Ammon's horn (tissue), 1 donor: ENCODE results near the gene KLK10.
A peak's percentile ranks its signal among the peaks of the same experiment; 100 is the strongest.

Experiments
- DNase-seq: peaks from one replicate; pipeline ENCODE4 v3.0.0-alpha.2; 2016; ENCODE audit warnings: low spot score

The KLK10 gene

GRCh38 chr19:51026554-51026831 lies 7.0 kb upstream of the KLK10 start, which contains the start of gene KLK11:
TSS of gene KLK11 (minus strand) at chr19:51026616. CDS start at chr19:51025631, 985 bp downstream.
- DNase-seq, result no peak

DNA sequence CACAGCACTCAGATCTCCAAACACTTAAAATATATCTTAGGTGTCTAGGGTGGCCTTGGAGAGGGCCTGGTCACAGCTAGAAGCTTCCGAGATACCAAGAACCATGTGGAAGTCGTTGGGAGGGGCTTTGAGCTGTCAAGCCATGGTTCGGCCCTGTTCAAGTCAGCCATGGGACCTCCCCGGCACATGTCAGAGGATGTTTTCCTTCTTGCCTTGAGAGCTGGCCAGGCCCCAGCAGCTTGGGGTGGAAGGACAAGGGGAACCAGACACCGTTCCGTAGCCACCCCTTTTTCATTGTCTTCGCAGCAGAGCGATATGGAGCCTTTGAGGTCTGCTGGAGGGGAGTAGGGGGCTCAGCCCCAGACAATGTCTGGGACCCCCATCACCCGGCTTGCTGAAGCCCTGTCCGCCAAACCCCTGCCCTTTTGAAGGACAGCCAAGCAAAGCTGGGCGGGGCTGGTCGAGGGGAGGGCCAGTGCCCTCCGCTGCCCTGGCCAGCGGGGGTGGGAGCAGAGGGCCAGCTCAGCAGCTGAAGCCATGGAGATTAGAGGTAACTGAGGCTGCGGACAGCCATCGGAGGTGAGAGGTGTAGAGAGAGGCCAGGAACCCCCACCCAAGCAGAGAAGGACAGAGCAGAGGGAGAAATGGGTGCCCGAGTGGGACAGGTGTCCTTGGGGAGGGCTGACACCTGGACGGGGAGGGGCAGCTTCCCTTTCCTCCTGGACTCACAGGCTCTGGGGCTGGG lies 6.5 kb upstream of the KLK10 start:
- DNase-seq, result no peak

DNA sequence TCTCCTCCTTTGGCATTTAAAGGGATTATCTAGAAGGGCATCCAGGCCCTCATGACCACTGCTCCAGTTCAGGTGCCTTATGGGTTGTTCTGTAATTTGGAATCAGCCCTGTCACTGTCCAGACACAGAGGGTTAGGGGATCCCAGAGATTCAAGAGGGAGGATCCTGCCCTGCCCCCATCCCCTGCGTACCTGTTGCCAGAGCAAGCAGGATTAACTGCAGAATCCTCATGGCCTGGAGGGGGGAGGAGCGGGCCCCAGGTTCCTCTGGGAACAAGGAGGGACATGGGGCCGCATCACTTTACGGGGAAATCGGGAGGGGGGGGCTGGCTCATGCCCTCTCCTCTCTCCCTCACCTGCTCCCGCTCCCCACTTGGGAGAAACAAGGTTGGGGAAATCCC lies 5.9 kb upstream of the KLK10 start:
- no peak for DNase-seq

DNA sequence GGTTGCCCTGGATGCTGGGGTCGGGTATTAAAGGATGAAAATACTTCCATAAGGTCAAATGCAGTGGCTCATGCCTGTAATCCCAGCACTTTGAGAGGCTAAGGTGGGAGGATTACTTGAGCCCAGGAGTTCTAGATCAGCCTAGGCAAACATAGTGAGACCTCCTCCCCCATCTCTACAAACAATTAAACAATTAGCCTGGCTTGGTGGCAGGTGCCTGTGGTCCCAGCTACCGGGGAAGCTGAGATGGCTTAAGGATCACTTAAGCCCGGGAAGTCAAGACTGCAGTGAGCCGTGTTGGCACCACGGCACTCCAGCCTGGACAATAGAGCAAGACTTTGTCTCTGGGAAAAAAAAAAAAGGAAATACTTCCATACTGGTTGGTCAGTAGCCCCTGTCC lies 5.4 kb upstream of the KLK10 start:
- DNase-seq, result no peak

DNA sequence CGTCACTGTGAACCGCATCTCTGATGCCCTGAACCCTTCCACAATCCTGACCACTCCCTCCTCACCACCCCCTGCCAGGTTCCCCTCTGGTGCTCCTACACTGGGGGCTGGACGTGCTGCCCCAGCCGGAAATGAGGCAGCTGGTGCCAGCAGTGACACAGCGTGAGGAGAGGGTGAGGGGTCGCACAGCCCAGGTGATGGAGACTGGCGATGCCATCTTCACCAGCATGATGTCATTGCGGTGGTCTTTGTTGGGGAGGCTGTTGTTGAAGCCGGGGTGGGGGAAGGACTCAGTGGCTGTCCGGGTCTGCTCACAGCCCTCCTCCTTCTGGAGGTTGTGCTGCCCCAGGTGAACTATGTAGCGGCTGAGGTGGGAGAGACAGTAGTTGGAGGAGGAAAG lies 4.4 kb upstream of the KLK10 start:
- no peak for DNase-seq

DNA sequence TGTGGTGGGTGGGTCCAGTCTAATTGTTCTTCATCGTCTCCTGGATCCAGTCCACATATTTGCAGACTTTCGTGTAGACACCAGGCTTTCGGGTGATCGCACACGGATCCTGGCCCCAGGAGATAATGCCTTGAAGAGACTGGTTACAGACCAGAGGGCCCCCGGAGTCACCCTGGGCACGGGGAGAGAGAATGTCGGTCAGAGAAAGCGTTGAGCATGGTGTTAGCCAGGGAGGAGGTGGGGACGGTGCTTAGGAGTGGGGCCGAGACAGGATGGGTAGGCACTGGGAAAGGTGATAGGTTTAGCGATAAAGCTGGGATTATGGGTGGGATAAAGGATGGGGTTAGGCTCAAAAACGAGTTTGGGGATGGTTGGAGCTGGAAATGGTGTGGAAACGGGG lies 3.0 kb upstream of the KLK10 start:
- no peak for DNase-seq

- DNase-seq, result peak; percentile 52
Measured at GRCh38 chr19:51020988-51021651, 1.6 kb upstream of the KLK10 start.

DNA sequence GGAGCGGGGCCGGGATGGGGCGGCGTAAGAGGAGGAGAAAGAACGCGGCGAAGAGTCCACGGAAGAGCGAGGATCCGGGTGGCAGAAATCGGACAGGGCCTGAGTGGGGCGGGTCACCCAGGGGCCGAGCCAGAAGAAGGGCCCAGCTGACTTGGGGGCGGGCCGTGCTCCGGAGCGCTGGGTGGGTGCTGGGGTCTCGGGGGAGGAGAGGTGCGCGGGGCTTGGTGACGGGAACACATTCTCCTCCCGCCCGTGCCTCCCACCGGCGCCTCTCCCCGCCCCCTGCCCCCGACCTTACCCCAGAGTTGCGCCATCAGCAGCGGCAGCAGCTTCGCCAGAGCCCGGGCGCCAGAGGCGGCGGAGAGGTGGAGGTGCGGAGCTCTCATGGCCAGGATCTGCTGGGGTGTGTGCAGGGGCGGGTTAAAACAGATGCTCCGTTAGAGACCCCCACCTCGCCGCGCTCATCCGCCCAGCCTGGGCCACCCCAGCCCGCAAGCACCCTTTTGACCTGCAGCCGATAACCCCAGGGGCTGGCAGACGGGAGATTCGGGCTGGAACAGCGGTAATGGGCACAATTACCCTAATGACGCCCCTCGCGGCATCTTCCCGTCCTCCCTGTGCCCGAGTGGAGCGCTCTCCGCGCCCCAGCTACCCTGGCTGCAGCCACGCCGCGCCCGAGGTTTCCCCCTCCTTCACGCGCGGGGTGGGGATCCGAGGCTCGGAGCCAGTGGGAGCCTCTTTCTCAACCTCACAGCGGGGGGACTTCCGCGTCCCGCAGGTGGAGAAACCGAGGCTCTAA lies 565 bp downstream of the KLK10 start:
- no peak for DNase-seq

DNA sequence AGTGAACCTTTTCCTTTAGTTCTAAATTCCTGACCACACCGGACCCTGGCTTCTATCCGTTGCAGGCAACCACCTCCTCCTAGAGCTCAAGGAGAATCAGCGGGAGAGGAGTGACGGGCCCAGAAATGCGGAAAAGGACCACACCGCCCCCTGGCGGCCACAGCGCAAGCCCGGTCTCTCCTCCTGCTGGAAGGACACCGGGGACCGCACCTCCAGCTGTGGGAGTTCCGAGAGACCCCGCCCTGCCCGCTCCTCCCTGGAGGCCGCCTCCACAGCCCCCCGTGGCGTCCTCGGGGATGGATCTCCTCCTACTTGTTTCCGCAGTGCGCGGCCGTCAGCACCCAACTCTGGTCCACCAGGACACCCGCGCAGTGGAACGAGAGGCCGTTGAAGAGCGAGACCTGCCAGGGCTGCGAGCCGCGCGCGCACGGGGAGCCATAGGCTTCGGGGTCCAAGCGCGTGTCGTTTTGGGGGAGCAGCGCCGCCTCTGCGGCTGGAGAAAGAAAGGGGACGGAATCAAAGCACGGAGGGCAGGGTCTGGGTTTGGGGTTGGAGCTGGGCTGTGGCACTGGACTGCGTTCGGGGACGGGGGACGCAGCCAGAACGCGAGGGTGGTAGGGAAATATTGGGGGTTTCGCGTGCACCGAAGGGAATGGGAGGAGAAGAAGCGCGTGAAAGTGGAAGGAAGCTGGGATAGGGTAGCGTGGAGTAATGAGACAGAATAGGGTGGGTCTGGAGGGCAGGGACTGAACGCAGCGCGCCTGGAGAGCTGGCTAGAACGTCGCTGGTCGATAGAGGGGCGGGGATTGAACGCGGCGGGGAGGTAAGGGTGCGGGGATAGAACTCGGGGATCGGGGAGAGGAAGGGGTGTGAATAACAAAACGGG lies 2.5 kb downstream of the KLK10 start:
- peak; percentile 76 for DNase-seq

DNA sequence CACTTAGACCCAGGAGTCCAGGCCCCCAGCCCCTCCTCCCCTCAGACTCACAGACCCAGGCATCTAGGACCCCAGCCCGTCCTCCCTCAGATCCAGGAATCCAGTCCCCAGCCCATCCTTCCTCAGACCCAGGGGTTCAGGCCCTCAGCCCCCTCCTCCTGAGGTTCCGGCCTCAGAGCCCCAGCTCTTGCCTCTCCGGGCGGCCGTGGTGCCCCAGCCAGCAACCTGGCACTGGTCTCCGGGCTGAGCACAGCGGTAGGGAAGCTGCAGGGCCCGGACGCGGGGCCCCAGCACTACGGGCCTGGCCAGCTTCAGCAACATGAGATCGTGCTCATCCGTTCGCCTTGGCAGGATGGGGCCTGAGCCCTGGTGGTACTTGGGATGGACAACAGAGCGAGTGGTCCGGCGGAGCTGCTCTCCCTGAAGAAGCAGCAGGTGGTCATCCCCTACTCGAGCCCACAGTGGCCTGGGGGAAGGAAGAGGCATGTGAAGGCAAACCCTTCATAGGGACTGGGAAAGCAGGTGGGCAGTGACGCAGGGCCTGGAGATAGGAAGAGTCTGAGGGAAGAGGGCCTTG lies 3.7 kb downstream of the KLK10 start:
- no peak for DNase-seq

- DNase-seq, result no peak
Measured at GRCh38 chr19:51014242-51014641, 5.3 kb downstream of the KLK10 start.

GRCh38 chr19:51012661-51013190 lies 6.8 kb downstream of the KLK10 start:
- DNase-seq, result no peak

GRCh38 chr19:51010066-51010795 lies 9.3 kb downstream of the KLK10 start:
- no peak for DNase-seq

DNA sequence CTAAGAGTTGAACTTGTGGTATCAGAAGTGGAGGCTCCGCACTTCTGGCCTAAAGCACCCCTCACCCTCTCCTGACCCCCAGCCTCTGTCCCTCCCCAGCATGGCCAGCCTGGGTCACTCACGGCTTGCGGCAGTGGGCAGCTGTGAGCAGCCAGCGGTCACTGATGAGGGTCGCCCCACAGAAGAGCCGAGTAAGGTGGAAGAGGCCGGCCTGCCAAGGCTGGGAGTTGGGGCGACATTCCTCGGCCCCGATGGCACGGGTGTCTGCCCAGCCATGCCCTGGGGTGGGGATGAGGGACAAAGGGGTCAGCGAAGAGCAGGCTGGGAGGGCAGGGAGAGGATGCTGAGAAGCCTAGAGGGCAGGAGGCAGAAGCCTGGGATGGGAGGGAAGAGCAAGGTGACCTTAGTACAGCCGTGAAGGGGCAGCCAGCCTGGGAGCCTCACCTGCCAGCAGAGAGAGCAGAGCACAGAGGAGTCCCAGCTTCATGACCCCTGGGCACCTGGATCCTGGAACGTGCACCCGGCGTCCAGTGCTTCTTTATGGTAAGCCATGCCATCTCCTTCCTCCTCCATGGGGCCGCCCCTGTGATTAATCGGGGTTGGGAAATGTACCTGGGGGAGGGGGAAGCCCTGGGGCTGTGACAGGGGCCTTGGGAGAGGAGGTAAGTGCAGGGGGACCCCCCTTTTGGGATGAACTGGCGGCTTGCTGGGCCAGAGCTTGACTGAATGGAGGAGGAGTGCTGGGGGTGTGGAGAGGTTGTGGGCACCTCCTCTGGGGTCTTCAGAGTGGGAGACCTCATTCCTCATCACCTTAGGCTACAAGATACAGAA lies 10.2 kb downstream of the KLK10 start:
- no peak for DNase-seq

- DNase-seq, result no peak
Measured at GRCh38 chr19:51007488-51007887, 12.0 kb downstream of the KLK10 start.

DNA sequence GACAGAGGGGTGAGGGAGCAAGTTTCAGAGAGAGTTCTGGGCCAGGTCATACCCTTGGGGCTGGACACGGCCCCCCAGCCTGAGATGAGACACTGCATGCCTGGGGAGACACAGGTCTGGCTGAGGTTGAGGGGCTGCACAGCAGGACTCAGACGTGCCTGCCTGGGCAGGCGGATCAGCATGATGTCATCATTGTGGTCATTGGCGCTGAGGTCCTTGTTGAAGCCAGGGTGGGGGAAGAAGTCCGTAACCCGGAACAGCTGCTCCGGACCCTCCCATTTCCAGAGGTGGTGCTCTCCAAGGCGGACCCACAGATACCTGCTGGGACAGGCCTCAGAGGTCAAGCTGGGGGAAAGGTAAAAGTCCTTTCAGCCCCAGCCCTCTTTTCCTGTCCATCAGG lies 13.1 kb downstream of the KLK10 start:
- no peak for DNase-seq

- DNase-seq, result no peak
Measured at GRCh38 chr19:51005248-51005647, 14.3 kb downstream of the KLK10 start.

DNA sequence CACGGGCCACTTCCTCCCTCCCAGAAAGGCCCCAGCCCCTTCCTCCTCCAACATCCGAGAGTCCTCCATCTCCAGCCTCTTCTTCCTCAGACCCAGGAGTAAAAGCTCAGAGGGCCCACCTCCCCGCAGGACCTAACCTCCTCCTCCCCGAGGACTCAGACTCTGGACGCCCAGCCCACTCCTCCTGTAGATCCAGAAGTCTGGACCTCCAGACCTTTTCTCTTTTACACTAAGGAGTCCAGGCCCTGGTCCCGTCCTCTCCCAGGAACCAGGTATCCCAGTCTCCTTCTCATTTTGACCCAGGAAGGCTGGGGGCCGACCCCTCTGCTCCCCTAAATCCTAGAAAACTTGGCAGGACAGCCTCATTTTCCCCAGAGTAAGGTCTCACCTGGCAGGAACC lies 16.2 kb downstream of the KLK10 start:
- DNase-seq, result no peak

DNA sequence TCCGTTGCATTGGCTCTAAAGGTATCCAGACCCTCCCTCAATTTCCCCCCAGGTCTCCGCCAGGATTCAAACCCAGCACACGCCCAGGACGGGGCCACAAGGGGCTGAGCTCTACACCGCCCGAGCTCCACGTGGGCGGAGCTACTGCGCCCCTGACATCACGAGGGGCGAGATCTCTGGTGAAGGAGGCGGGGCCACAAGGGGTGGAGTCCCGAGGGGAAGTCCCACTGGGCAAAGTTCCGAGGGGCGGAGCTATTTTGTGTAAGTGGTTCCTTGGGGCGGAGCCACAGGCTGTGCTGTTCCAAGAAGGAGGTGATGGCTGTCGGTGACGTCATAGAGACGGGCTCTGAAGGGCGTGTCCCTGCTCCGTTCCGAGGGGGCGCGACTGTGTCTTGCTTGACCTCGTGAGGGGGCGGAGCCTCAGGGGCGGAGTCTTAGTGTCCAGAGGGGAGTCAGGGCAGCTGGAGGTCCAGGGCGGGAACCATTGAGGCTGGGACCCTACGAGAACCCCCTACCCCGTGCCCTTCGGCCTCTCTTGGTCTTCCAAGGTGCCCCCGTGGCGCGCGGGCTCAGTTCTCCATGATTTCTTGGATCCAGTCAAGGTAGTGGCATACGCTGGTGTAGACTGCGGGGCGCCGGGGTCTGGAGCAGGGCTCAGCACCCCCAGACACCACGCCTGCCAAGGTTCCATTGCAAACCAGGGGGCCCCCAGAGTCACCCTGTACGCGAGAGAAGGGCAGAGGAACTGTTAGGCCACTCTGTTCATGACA lies 16.8 kb downstream of the KLK10 start:
- DNase-seq, result no peak
